HG02798 (cell line): ENCODE results near the gene NOL11.

Source experiments
- ATAC-seq: cut with Tn5 transposase; IDR thresholded peaks from one replicate; pipeline ENCODE4 v1.9.1; 2021; ENCODE audit warnings: mild to moderate bottlenecking; ENCODE audit not compliant: unreplicated experiment, poor library complexity

Gene NOL11

GRCh38 chr17:67717624-67718324 is at the start of gene NOL11:
Gene NOL11 (plus strand): TSS chr17:67717936. CDS start chr17:67717948, 12 bp downstream.
- ATAC-seq = peak; percentile 99

GRCh38 chr17:67671493-67671892 is 46.2 kb upstream of the NOL11 start:
- ATAC-seq = no peak

- ATAC-seq = no peak
These were observed 45.0 kb upstream of the NOL11 start for GRCh38 chr17:67672592-67673335.

- ATAC-seq = no peak
These were observed 42.3 kb upstream of the NOL11 start for GRCh38 chr17:67675481-67675880.

- no peak for ATAC-seq
These were observed 41.4 kb upstream of the NOL11 start for GRCh38 chr17:67676305-67676704.

GRCh38 chr17:67678414-67678813 is 39.3 kb upstream of the NOL11 start:
- no peak for ATAC-seq

GRCh38 chr17:67679225-67679624 is 38.5 kb upstream of the NOL11 start:
- peak; percentile 47 for ATAC-seq

GRCh38 chr17:67679721-67680120 is 38.0 kb upstream of the NOL11 start:
- peak; percentile 49 for ATAC-seq

- no peak for ATAC-seq
These were observed 37.1 kb upstream of the NOL11 start for GRCh38 chr17:67680445-67681224.

- ATAC-seq = no peak
These were observed 35.5 kb upstream of the NOL11 start for GRCh38 chr17:67682196-67682595.

GRCh38 chr17:67685351-67685750 is 32.4 kb upstream of the NOL11 start:
- no peak for ATAC-seq

- no peak for ATAC-seq
These were observed 31.5 kb upstream of the NOL11 start for GRCh38 chr17:67686241-67686640.

- no peak for ATAC-seq
These were observed 30.2 kb upstream of the NOL11 start for GRCh38 chr17:67687511-67687910.

GRCh38 chr17:67689534-67690177 is 28.1 kb upstream of the NOL11 start:
- ATAC-seq = no peak

- ATAC-seq = no peak
These were observed 23.9 kb upstream of the NOL11 start for GRCh38 chr17:67693811-67694210.

GRCh38 chr17:67696347-67696746 is 21.4 kb upstream of the NOL11 start:
- ATAC-seq = no peak

- no peak for ATAC-seq
These were observed 20.8 kb upstream of the NOL11 start for GRCh38 chr17:67696853-67697498.

- no peak for ATAC-seq
These were observed 17.6 kb upstream of the NOL11 start for GRCh38 chr17:67700037-67700724.

- no peak for ATAC-seq
These were observed 17.0 kb upstream of the NOL11 start for GRCh38 chr17:67700725-67701119.
